Measurements from ENCODE around the gene GPC2.

Gene GPC2

DNA sequence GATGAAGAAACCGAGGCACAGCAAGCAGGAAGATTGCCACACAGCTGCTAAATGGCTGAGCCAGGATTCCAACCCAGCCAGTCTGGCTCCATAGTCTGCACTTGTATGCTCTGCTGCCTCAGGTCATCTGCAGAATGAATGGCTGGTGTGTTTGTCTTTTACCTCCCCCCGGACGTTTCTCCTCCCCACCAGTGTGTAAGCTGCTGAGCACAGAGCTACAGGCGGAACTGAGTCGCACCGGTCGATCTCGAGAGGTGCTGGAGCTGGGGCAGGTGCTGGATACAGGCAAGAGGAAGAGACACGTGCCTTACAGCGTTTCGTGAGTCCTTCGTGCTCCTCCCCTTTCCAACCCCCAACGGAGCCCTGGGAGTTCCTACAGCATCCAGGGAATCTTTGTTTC is 55.1 kb downstream of the GPC2 start:
- DNase-seq (no peak), ATAC-seq (no peak)

DNA sequence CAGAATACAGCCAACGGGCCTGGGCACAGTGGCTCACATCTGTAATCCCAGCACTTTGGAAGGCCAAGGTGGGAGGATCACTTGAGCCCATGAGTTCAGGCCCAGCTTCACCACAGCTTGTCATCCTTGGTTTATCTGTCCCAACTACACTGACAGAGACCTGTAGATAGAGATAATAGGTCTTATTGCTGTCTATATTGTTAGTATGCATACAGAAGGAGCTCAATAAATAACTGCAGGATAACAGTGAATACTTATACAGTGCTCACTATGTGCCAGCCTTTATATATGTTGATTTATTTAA is 56.5 kb downstream of the GPC2 start:
- DNase-seq (no peak), ATAC-seq (no peak)

DNA sequence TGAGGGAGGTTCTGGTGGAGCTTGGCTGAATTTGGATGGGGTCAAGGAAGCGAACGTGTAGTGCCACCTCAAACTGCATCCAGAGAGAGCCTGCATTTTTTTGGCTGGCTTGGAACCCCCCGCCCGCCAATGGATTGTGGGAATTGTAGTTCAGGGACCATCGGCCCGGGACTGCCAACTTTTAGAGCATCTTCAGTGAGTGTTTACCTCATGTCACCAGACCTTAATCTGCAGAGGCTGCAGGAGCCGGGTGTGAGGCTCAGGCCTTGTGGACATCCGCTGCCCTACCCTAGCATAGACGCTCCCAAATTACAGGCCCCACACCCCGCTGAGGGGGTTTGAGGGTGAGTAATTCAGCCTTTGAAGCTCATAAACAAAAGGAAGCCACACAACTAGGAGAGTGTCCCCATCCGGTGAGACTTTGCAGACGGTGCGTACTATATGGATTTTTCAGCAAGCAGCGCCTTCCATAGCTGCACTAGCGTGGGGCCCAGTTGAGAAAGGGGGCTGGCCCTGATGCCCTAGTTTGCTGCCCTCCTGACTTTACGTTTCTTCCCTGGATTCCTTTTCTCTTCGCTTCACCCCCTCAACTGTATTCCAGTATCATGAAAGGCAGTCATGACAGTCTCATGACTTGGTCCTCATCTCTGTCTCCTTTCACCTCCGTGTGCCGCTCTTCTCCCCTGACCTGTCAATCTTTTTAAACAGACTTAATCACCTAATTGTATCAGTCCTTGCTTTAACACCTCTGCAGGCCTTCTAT is 57.0 kb downstream of the GPC2 start:
- ATAC-seq (peak; percentile 67), DNase-seq (peak; percentile 68)
